Stimulated activated naive CD8-positive, alpha-beta T cell treated with anti-CD3 and anti-CD28 coated beads, Interleukin-15, Interleukin-2, amounts not matched to agents 100 ng/mL and 50 ng/mL, for 24 hours (primary cell): Measurements from ENCODE around the gene CYYR1.
"Not testable (repeated sequence)": the region's sequence is repeated elsewhere in the genome, so short reads cannot be mapped to it uniquely, and the experiment has no call there.

ENCODE experiments used
- H3K27ac Mint-ChIP-seq: one replicate; pipeline ENCODE4 v1.8.0; 2021; ENCODE audit warnings: mild to moderate bottlenecking, mixed read lengths
- H3K27me3 Mint-ChIP-seq: one replicate; pipeline ENCODE4 v1.8.0; 2021; ENCODE audit warnings: mixed read lengths
- H3K36me3 Mint-ChIP-seq: one replicate; pipeline ENCODE4 v1.8.0; 2021; ENCODE audit warnings: low read depth, mixed read lengths
- H3K4me1 Mint-ChIP-seq: one replicate; pipeline ENCODE4 v1.8.0; 2021; ENCODE audit warnings: low read depth, mixed read lengths
- H3K4me3 Mint-ChIP-seq: one replicate; pipeline ENCODE4 v1.8.0; 2021; ENCODE audit warnings: mild to moderate bottlenecking, mixed read lengths
- H3K9me3 Mint-ChIP-seq: one replicate; pipeline ENCODE4 v1.8.0; 2021; ENCODE audit warnings: mixed read lengths

CYYR1 gene

GRCh38 chr21:26489781-26490180 lies 83.3 kb downstream of the CYYR1 start:
- H3K36me3 Mint-ChIP-seq: no peaks in the 10 kb centered on the region
- no peak overlapping the region for H3K4me3 Mint-ChIP-seq
- H3K9me3 Mint-ChIP-seq: peaks cover 5% of the 10 kb centered on the region
- H3K27me3 Mint-ChIP-seq: no peaks in the 10 kb centered on the region
- no peaks in the 10 kb centered on the region for H3K4me1 Mint-ChIP-seq
- H3K27ac Mint-ChIP-seq: no peak overlapping the region

- Mint-ChIP-seq H3K27me3 (no peaks in the 10 kb centered on the region), H3K27ac (no peak overlapping the region), H3K36me3 (no peaks in the 10 kb centered on the region), H3K9me3 (peaks cover 5% of the 10 kb centered on the region), H3K4me1 (no peaks in the 10 kb centered on the region), H3K4me3 (no peak overlapping the region)
Observed at GRCh38 chr21:26487981-26488480, 85.1 kb downstream of the CYYR1 start.

GRCh38 chr21:26473471-26473870 lies 99.6 kb downstream of the CYYR1 start:
- Mint-ChIP-seq H3K4me3 (no peak overlapping the region), H3K4me1 (peaks cover 5% of the 10 kb centered on the region), H3K9me3 (peaks cover 5% of the 10 kb centered on the region), H3K27me3 (no peaks in the 10 kb centered on the region), H3K36me3 (no peaks in the 10 kb centered on the region), H3K27ac (no peak overlapping the region)

GRCh38 chr21:26471099-26471471 lies 102.0 kb downstream of the CYYR1 start:
- Mint-ChIP-seq H3K36me3 (no peaks in the 10 kb centered on the region), H3K27me3 (no peaks in the 10 kb centered on the region), H3K4me3 (no peak overlapping the region), H3K27ac (no peak overlapping the region), H3K9me3 (peaks cover 5% of the 10 kb centered on the region), H3K4me1 (peaks cover 5% of the 10 kb centered on the region)

- Mint-ChIP-seq H3K4me3 (no peak overlapping the region), H3K36me3 (no peaks in the 10 kb centered on the region), H3K4me1 (peaks cover 5% of the 10 kb centered on the region), H3K27ac (no peak overlapping the region), H3K9me3 (peaks cover 4% of the 10 kb centered on the region), H3K27me3 (no peaks in the 10 kb centered on the region)
Observed at GRCh38 chr21:26470351-26471098, 102.6 kb downstream of the CYYR1 start.

GRCh38 chr21:26469789-26470188 lies 103.3 kb downstream of the CYYR1 start:
- H3K27ac Mint-ChIP-seq: no peak overlapping the region
- peaks cover 5% of the 10 kb centered on the region for H3K4me1 Mint-ChIP-seq
- H3K4me3 Mint-ChIP-seq: no peak overlapping the region
- H3K27me3 Mint-ChIP-seq: no peaks in the 10 kb centered on the region
- no peaks in the 10 kb centered on the region for H3K36me3 Mint-ChIP-seq
- H3K9me3 Mint-ChIP-seq: no peaks in the 10 kb centered on the region

- no peaks in the 10 kb centered on the region for H3K36me3 Mint-ChIP-seq
- no peak overlapping the region for H3K27ac Mint-ChIP-seq
- no peaks in the 10 kb centered on the region for H3K9me3 Mint-ChIP-seq
- no peak overlapping the region for H3K4me3 Mint-ChIP-seq
- no peaks in the 10 kb centered on the region for H3K4me1 Mint-ChIP-seq
- peaks cover 5% of the 10 kb centered on the region for H3K27me3 Mint-ChIP-seq
Observed at GRCh38 chr21:26465916-26466315, 107.2 kb downstream of the CYYR1 start.

- no peaks in the 10 kb centered on the region for H3K36me3 Mint-ChIP-seq
Observed at GRCh38 chr21:26461500-26461899, 111.6 kb downstream of the CYYR1 start.

GRCh38 chr21:26460621-26461020 lies 112.5 kb downstream of the CYYR1 start:
- no peaks in the 10 kb centered on the region for H3K36me3 Mint-ChIP-seq
- no peak overlapping the region for H3K27ac Mint-ChIP-seq
- H3K27me3 Mint-ChIP-seq: peaks cover 5% of the 10 kb centered on the region
- H3K4me3 Mint-ChIP-seq: no peak overlapping the region
- no peaks in the 10 kb centered on the region for H3K4me1 Mint-ChIP-seq
- peaks cover 11% of the 10 kb centered on the region for H3K9me3 Mint-ChIP-seq

More at GRCh38 chr21:26461500-26461899, 111.6 kb downstream of the CYYR1 start:
- peaks cover 11% of the 10 kb centered on the region for H3K9me3 Mint-ChIP-seq
- H3K4me1 Mint-ChIP-seq: no peaks in the 10 kb centered on the region
- no peak overlapping the region for H3K27ac Mint-ChIP-seq
- peaks cover 5% of the 10 kb centered on the region for H3K27me3 Mint-ChIP-seq
- no peak overlapping the region for H3K4me3 Mint-ChIP-seq

GRCh38 chr21:26458854-26459253 lies 114.2 kb downstream of the CYYR1 start:
- H3K27ac Mint-ChIP-seq, H3K27me3 Mint-ChIP-seq, H3K4me1 Mint-ChIP-seq, H3K36me3 Mint-ChIP-seq, H3K4me3 Mint-ChIP-seq: not testable (repeated sequence)
- peaks cover 11% of the 10 kb centered on the region for H3K9me3 Mint-ChIP-seq

GRCh38 chr21:26457817-26458216 lies 115.3 kb downstream of the CYYR1 start:
- Mint-ChIP-seq H3K4me1 (no peaks in the 10 kb centered on the region), H3K36me3 (no peaks in the 10 kb centered on the region), H3K27ac (no peak overlapping the region), H3K9me3 (peaks cover 11% of the 10 kb centered on the region), H3K4me3 (no peak overlapping the region), H3K27me3 (peaks cover 5% of the 10 kb centered on the region)

- Mint-ChIP-seq H3K27me3 (no peaks in the 10 kb centered on the region), H3K9me3 (no peaks in the 10 kb centered on the region), H3K4me1 (no peaks in the 10 kb centered on the region), H3K36me3 (no peaks in the 10 kb centered on the region), H3K27ac (no peak overlapping the region), H3K4me3 (no peak overlapping the region)
Observed at GRCh38 chr21:26453267-26453666, 119.8 kb downstream of the CYYR1 start.

- H3K27me3 Mint-ChIP-seq: no peaks in the 10 kb centered on the region
- no peaks in the 10 kb centered on the region for H3K36me3 Mint-ChIP-seq
- no peaks in the 10 kb centered on the region for H3K4me1 Mint-ChIP-seq
- no peaks in the 10 kb centered on the region for H3K9me3 Mint-ChIP-seq
- H3K4me3 Mint-ChIP-seq: no peak overlapping the region
- no peak overlapping the region for H3K27ac Mint-ChIP-seq
Observed at GRCh38 chr21:26451081-26451740, 121.9 kb downstream of the CYYR1 start.

- Mint-ChIP-seq H3K9me3 (no peaks in the 10 kb centered on the region), H3K4me3 (no peak overlapping the region), H3K36me3 (no peaks in the 10 kb centered on the region), H3K4me1 (no peaks in the 10 kb centered on the region), H3K27ac (no peak overlapping the region), H3K27me3 (no peaks in the 10 kb centered on the region)
Observed at GRCh38 chr21:26449161-26449560, 123.9 kb downstream of the CYYR1 start.

GRCh38 chr21:26448751-26449150 lies 124.3 kb downstream of the CYYR1 start:
- no peaks in the 10 kb centered on the region for H3K9me3 Mint-ChIP-seq
- no peaks in the 10 kb centered on the region for H3K4me1 Mint-ChIP-seq
- no peak overlapping the region for H3K4me3 Mint-ChIP-seq
- no peaks in the 10 kb centered on the region for H3K36me3 Mint-ChIP-seq
- no peak overlapping the region for H3K27ac Mint-ChIP-seq
- no peaks in the 10 kb centered on the region for H3K27me3 Mint-ChIP-seq
